ENCODE data around the gene BLACAT1. TPM values are rescaled to one million over a fixed set of nuclear protein-coding genes. Genes with fewer than 3 reads are reported as not detected.

BLACAT1 gene
- total and polyA plus RNA-seq, 2 of the 4 experiments (the other 2 are of a cell fraction): under 0.01 to 0.05 TPM

DNA sequence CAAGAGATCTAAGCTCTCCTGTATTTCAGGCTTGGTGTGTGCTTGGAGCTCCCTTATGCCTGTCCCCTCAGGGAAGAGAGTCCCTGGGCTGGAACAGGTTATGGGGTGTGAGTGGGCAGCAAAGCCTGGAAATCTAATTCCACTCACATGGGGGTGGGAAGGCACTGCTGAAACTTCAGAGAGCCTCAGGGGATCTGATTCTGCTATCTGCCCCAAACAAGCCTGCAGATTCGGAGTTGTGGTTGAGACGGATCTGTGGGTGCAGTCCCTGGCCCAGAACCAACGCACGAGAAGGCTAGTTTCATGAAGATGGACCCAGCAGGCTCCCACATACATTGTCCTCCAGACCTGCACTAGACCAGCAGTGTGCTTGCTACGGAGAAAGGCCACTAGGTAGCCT is 2.9 kb downstream of the BLACAT1 start:
- no peak overlapping the region for H2AFZ ChIP-seq (replicated peaks; ENCODE audit: low read length, poor library complexity)
- no peak overlapping the region for H2BK15ac ChIP-seq (ENCODE audit: low read depth, low read length)
- intact Hi-C loops (cut with micrococcal nuclease): no loop called here
- H2BK120ac ChIP-seq (ENCODE audit: low read depth, low read length): no peak overlapping the region
- H2AK5ac ChIP-seq (ENCODE audit: low read depth, low read length): no peak overlapping the region
- no peak overlapping the region for H2BK20ac ChIP-seq (ENCODE audit: low read depth, low read length)
- H3K4me1 ChIP-seq (ENCODE audit: control insufficient read depth, insufficient read depth, low read length): no peaks in the 10 kb centered on the region; the same call in 1 of the 2 replicates
- ChIA-PET POLR2A (ENCODE audit: unreplicated experiment) (no interaction called here), CTCF (no interaction called here)
- H3K4me2 ChIP-seq (ENCODE audit: low read depth, low read length): no peak overlapping the region
- H3K9me3 ChIP-seq (ENCODE audit: control insufficient read depth, insufficient read depth, low read length): 0 out of 2 replicates have a peak, but pooled peaks cover 2% of the 10 kb centered on the region
- H4K8ac ChIP-seq (ENCODE audit: low read depth in 2 of 2, low read length in 2 of 2): no peak overlapping the region
- H3K23ac ChIP-seq (ENCODE audit: low read depth, low read length): no peak overlapping the region
- H2BK5ac ChIP-seq (ENCODE audit: low read depth, low read length, poor library complexity, severe bottlenecking): no peak overlapping the region
- H3K14ac ChIP-seq (replicated peaks; ENCODE audit: low read depth, low read length): no peak overlapping the region
- dilution Hi-C loops (cut with HindIII; ENCODE audit: low sequenced_read_pairs, unreplicated experiment): no loop called here
- in situ Hi-C loops (cut with MboI; ENCODE audit: low sequenced_read_pairs): no loop called here
- H3K56ac ChIP-seq (ENCODE audit: extremely low read depth, insufficient read depth, low read length): no peak overlapping the region
- TF ChIP-seq POLR2A (IDR thresholded peaks at IDR 0.05; ENCODE audit: low read depth, low read length) (no peak), CTCF (conservative IDR thresholded peaks at IDR 0.05; ENCODE audit: low read depth, low read length) (no peak), SMC3 (IDR thresholded peaks at IDR 0.05; ENCODE audit: low read depth, low read length) (no peak), FOS (IDR thresholded peaks at IDR 0.05; ENCODE audit: low read depth, low read length) (no peak), NFE2L2 (IDR thresholded peaks at IDR 0.05; ENCODE audit: low read depth, low read length) (no peak), BHLHE40 (IDR thresholded peaks at IDR 0.05; ENCODE audit: low read depth, low read length) (no peak), MAZ (IDR thresholded peaks at IDR 0.05; ENCODE audit: borderline replicate concordance, low read depth, low read length) (no peak), RCOR1 (IDR thresholded peaks at IDR 0.05; ENCODE audit: insufficient replicate concordance, low read length) (no peak), MAFK (IDR thresholded peaks at IDR 0.05; ENCODE audit: low read depth, low read length) (no peak), CEBPB (IDR thresholded peaks at IDR 0.05; ENCODE audit: low read depth, low read length) (no peak), RAD21 (IDR thresholded peaks at IDR 0.05; ENCODE audit: low read length) (no peak), CHD1 (IDR thresholded peaks at IDR 0.05; ENCODE audit: low read depth, low read length) (no peak), RFX5 (IDR thresholded peaks at IDR 0.05; ENCODE audit: low read depth, low read length) (no peak), MXI1 (IDR thresholded peaks at IDR 0.05; ENCODE audit: borderline replicate concordance, low read depth, low read length) (no peak)
- TF ChIP-seq, protein P1, sequence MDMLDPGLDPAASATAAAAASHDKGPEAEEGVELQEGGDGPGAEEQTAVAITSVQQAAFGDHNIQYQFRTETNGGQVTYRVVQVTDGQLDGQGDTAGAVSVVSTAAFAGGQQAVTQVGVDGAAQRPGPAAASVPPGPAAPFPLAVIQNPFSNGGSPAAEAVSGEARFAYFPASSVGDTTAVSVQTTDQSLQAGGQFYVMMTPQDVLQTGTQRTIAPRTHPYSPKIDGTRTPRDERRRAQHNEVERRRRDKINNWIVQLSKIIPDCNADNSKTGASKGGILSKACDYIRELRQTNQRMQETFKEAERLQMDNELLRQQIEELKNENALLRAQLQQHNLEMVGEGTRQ (IDR thresholded peaks at IDR 0.05; ENCODE audit: low read depth, low read length): no peak
- TF ChIP-seq, protein P2, sequence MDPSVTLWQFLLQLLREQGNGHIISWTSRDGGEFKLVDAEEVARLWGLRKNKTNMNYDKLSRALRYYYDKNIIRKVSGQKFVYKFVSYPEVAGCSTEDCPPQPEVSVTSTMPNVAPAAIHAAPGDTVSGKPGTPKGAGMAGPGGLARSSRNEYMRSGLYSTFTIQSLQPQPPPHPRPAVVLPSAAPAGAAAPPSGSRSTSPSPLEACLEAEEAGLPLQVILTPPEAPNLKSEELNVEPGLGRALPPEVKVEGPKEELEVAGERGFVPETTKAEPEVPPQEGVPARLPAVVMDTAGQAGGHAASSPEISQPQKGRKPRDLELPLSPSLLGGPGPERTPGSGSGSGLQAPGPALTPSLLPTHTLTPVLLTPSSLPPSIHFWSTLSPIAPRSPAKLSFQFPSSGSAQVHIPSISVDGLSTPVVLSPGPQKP (IDR thresholded peaks at IDR 0.05; ENCODE audit: borderline replicate concordance, low read depth, low read length): no peak
- H3K4me3 ChIP-seq (ENCODE audit: insufficient read depth, low read depth, low read length): no peak overlapping the region
- H3K18ac ChIP-seq (ENCODE audit: low read depth, low read length): no peak overlapping the region
- no peak overlapping the region for H2AK9ac ChIP-seq (replicated peaks; ENCODE audit: low read depth, low read length, poor library complexity)
- DNase-seq (no peak), ATAC-seq (ENCODE audit: low read depth) (no peak)
- WGBS, 2 experiments (ENCODE audit: extremely low coverage in 2 of 2, insufficient read length in 1 of 2): 82% methylated on average over 2 of the region's 5 CpGs; no CpG with 5 or more reads in 1 of the 2 experiments
- no peaks in the 10 kb centered on the region for H3K9me1 ChIP-seq (ENCODE audit: insufficient read depth, low read length)
- no peak overlapping the region for H4K91ac ChIP-seq (ENCODE audit: insufficient read depth, low read depth, low read length)
- no peaks in the 10 kb centered on the region for H4K20me1 ChIP-seq (ENCODE audit: insufficient read depth, low read length)
- BruUV-seq (replicated peaks): no TSS peak
- no peaks in the 10 kb centered on the region for H3K36me3 ChIP-seq (ENCODE audit: control insufficient read depth, insufficient read depth, low read length)
- H4K5ac ChIP-seq (ENCODE audit: low read depth, low read length): no peak overlapping the region
- H3K4ac ChIP-seq (ENCODE audit: low read depth, low read length): no peak overlapping the region
- no peak overlapping the region for H3K9ac ChIP-seq (ENCODE audit: low read depth, low read length)
- H3K27ac ChIP-seq (ENCODE audit: insufficient read depth, low read length): no peak overlapping the region
- H3K27me3 ChIP-seq (ENCODE audit: control insufficient read depth, insufficient read depth, low read length): peaks cover 71% of the 10 kb centered on the region
- H3K79me1 ChIP-seq (ENCODE audit: low read depth in 1 of 2, low read length in 2 of 2): no peaks in the 10 kb centered on the region

All from IMR-90 (cell line).